GM10266 (cell line): ENCODE data around the gene FBXL4.

Source experiments
- DNase-seq: peaks from one replicate; pipeline ENCODE4 v3.0.0; 2012; ENCODE audit errors: extremely low spot score
- TF ChIP-seq, protein P1 (sequence below): IDR thresholded peaks from 2 replicates; pipeline ENCODE4 v1.5.1; 2012; ENCODE audit warnings: mild to moderate bottlenecking, low read depth; ENCODE audit not compliant: control insufficient read depth, insufficient read depth; ENCODE audit errors: missing control alignments

The FBXL4 gene

DNA sequence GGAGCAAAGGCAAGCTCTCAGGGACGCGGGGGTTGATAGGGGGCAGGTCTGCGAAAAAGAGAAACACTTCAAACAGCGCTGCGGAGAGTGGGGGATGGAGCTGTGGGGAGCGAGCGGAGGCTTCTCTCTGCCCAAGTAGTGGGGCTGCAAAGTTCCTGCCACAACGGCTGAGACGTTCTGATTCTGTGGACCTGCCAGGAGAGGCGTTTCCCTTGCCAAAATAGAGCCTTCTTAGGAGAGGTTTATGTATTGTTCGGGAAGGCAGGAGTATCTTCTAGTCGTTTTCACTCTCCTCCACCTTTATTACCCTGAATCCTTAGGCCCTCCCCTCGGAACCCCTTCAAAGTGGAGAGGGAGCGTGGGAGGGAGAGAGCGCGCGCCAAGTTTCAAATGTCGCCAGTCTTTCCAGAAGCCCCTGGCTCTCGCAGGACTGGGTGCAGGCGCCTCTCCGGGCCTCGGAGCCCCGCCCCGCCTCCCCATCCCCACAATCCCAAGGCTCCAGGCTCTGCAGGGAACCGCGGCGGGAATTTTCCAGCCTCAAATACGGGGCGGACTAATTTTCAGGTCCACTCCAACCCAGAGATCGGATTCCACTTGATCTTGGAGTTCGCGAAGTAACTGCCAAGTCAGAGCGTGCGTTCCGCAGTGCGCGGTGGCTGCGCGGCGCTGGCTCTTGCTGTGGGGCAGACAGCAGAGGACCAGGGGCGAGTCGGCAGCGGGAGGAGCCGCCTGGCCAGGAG lies 123.4 kb downstream of the FBXL4 start:
- TF ChIP-seq, protein P1, sequence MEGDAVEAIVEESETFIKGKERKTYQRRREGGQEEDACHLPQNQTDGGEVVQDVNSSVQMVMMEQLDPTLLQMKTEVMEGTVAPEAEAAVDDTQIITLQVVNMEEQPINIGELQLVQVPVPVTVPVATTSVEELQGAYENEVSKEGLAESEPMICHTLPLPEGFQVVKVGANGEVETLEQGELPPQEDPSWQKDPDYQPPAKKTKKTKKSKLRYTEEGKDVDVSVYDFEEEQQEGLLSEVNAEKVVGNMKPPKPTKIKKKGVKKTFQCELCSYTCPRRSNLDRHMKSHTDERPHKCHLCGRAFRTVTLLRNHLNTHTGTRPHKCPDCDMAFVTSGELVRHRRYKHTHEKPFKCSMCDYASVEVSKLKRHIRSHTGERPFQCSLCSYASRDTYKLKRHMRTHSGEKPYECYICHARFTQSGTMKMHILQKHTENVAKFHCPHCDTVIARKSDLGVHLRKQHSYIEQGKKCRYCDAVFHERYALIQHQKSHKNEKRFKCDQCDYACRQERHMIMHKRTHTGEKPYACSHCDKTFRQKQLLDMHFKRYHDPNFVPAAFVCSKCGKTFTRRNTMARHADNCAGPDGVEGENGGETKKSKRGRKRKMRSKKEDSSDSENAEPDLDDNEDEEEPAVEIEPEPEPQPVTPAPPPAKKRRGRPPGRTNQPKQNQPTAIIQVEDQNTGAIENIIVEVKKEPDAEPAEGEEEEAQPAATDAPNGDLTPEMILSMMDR: no peak
- no peak for DNase-seq

DNA sequence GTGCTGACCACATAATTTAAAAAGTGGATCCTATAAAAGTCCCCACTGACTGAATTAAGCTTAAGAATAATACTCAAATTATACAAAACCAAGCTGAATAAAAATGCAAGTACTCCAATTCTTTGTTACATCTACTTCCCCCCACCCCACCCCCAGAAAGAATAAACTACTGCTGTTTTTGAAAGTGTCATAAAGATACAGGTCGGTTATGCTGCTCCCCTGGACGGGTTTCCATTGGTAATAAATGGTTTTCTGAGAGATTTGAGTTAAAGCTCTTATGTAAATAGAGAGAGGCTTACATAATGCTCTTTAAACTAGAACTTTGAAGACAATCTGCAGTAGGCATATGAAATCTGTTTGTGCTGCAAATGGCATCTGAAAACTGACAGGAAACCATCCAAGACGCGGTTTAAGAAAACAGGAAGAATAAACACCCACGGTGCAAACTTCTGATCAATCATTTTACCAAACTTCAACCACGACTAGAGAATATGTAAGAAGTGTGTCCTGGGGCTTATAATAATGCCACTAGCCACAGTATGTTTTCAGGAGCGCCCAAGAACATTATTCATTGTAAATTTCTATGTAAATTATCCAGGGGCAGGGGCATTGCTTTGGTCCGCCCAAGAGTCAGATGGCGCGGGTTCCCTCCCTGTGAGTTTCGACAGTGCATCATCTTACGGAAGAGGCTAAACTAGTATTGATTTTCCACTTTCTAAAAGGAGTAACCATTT lies 124.2 kb downstream of the FBXL4 start:
- no peak for DNase-seq
- TF ChIP-seq, protein P1: no peak

DNA sequence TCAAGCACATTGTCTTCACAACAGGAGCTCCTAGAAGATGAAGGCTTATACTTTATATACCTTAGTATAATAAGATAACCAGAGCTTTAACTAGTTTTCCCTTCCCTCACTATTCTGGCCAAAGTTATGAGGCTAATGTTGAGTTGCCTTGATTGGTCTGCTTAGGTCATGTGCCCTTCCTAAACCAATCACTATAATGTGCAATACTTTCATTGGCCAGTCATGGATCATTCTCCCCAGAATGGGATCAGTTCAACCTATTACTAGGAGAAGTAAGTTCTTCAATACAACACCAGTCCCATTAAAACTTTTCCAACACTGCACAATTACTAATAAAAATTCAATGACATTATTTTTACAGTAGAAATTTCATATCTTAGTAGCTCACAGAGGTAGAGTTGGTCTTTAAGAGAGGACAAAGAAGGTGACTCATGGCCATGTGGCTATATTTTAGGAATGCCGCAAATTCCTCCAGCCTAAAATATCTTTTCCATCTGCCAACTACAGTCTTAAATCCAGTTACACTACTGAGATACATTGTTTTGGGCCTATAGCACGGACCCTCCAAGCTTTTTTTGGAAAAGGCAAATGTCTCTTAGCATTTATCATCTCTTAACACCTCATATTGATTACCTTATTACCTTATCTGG lies 125.9 kb downstream of the FBXL4 start:
- TF ChIP-seq, protein P1: no peak

More for the DNA sequence above, 125.9 kb downstream of the FBXL4 start:
- no peak for DNase-seq
